Aorta (tissue), 5 donors: ENCODE measurements around the gene TMOD1. TPM values are rescaled to one million over a fixed set of nuclear protein-coding genes. Genes with fewer than 3 reads are reported as not detected.

Experiments used
- ATAC-seq: fragments of 200-7000 bp; cut with Tn5 transposase; one replicate; pipeline ENCODE4 v1.9.1; 2022; ENCODE audit warnings: moderate library complexity; ENCODE audit not compliant: low FRiP score
- DNase-seq, 2 donors: peaks; one replicate each; pipeline ENCODE4 v3.0.0-alpha.2; 2020
- H3K27ac ChIP-seq, 2 donors: one replicate each; pipeline ENCODE4 v1.5.1; 2013; ENCODE audit warnings: low read length in 2 of 2, mild to moderate bottlenecking in 2 of 2, moderate library complexity in 2 of 2, control low read depth in 1 of 2, inconsistent platforms in 1 of 2, low read depth in 1 of 2
- H3K27me3 ChIP-seq, 2 donors: one replicate each; pipeline ENCODE4 v1.6.1; 2013; ENCODE audit warnings: control low read depth in 1 of 2, low read length in 1 of 2, mild to moderate bottlenecking in 1 of 2, moderate library complexity in 1 of 2; ENCODE audit not compliant: insufficient read depth in 2 of 2, control insufficient read depth in 1 of 2
- H3K36me3 ChIP-seq, 2 donors: one replicate each; pipeline ENCODE4 v1.6.1; 2013; ENCODE audit warnings: control low read depth in 1 of 2, low read length in 1 of 2, mild to moderate bottlenecking in 1 of 2; ENCODE audit not compliant: insufficient read depth in 2 of 2, control insufficient read depth in 1 of 2
- H3K4me1 ChIP-seq, 2 donors: one replicate each; pipeline ENCODE4 v1.6.1; 2013; ENCODE audit warnings: low read length in 2 of 2, control low read depth in 1 of 2, mild to moderate bottlenecking in 1 of 2, moderate library complexity in 1 of 2; ENCODE audit not compliant: insufficient read depth in 2 of 2, control insufficient read depth in 1 of 2
- H3K4me3 ChIP-seq, 2 donors: one replicate each; pipeline ENCODE4 v1.5.1; 2013; ENCODE audit warnings: low read length in 2 of 2, control low read depth in 1 of 2, mild to moderate bottlenecking in 1 of 2
- H3K9me3 ChIP-seq: one replicate; pipeline ENCODE4 v1.6.1; 2013; ENCODE audit warnings: mild to moderate bottlenecking, low read length; ENCODE audit not compliant: control insufficient read depth
- WGBS, 2 donors: extraction: QIAGEN DNeasy Blood & Tissue Kit; methylation state at CpG; one replicate each; pipeline ENCODE4 v1.1.7; 2013; 5-methylcytosine and 5-hydroxymethylcytosine counted together
- intact Hi-C, 2 donors: fragments of 100-400 bp; cut with DNase I; formaldehyde crosslinking; loops; one replicate each; pipeline versions ENCODE4 v1.14.2 to v1.15.0; 2022
- polyA plus RNA-seq, 2 donors: library from polyadenylated mRNA; stranded (reverse); fragments of 200-250 nt; gene quantifications; one replicate each; pipeline ENCODE4 v1.2.3, GENCODE V29; 2013
- total RNA-seq, 2 donors: library from RNA; stranded (reverse); fragmentation: NEBNext Ultra II Directional; extraction: Animal tissue kit (Norgen Biotek cat#: 25700); gene quantifications; one replicate each; pipeline ENCODE4 v1.2.1, GENCODE V29; 2021
- donor health status: healthy with polysubstance abuse.
- donor health status: Bipolar disorder and iron deficiency.
- donor health status: DM: no; HTN: no; CAD: no.
- donor health status: DM: no; HTN: no; CAD: no.
- donor health status: DM: yes; HTN: yes; CAD: no.

TMOD1 gene
- total and polyA plus RNA-seq, 4 donors = 24.5 to 102 (median 41.4) TPM

- Histone ChIP-seq H3K4me3 (no peak overlapping the region), H3K27ac (no peak overlapping the region), H3K36me3 (no peaks in the 10 kb centered on the region), H3K9me3 (no peaks in the 10 kb centered on the region), H3K4me1 (no peaks in the 10 kb centered on the region), H3K27me3 (no peaks in the 10 kb centered on the region)
- intact Hi-C loops = no loop called here
- WGBS, 2 donors = 83 to 85% methylated on average over 13 to 14 of the region's 14 CpGs
- ATAC-seq (no peak), DNase-seq (no peak)
These were observed 16.0 kb downstream of the TMOD1 start for GRCh38 chr9:97517331-97518089.

GRCh38 chr9:97518166-97518908 is 16.9 kb downstream of the TMOD1 start:
- no peak overlapping the region for H3K4me3 ChIP-seq
- H3K27ac ChIP-seq = peak overlapping the region; percentile 5 to 58
- 89 to 91% methylated on average over 9 of the region's 9 CpGs for WGBS, 2 donors
- H3K9me3 ChIP-seq = no peaks in the 10 kb centered on the region
- intact Hi-C loops = no loop called here
- H3K36me3 ChIP-seq = no peaks in the 10 kb centered on the region
- no peak for DNase-seq
- H3K27me3 ChIP-seq = no peaks in the 10 kb centered on the region
- no peak for ATAC-seq
- H3K4me1 ChIP-seq = no peaks in the 10 kb centered on the region

GRCh38 chr9:97518909-97519307 is 17.4 kb downstream of the TMOD1 start:
- intact Hi-C loops = no loop called here
- ATAC-seq (peak; percentile 86), DNase-seq (peak; percentile 74 to 85)
- H3K4me3 ChIP-seq = no peak overlapping the region
- H3K36me3 ChIP-seq = no peaks in the 10 kb centered on the region
- H3K9me3 ChIP-seq = no peaks in the 10 kb centered on the region
- no peaks in the 10 kb centered on the region for H3K4me1 ChIP-seq
- WGBS, 2 donors = 23 to 27% methylated on average over 6 of the region's 6 CpGs
- no peaks in the 10 kb centered on the region for H3K27me3 ChIP-seq
- peak overlapping the region; percentile 52 to 58 for H3K27ac ChIP-seq

- ATAC-seq (peak; percentile 3), DNase-seq (no peak)
- Histone ChIP-seq H3K4me1 (no peaks in the 10 kb centered on the region), H3K27me3 (no peaks in the 10 kb centered on the region), H3K4me3 (no peak overlapping the region), H3K27ac (peak overlapping the region in 1 of 2 donors; percentile 52), H3K9me3 (no peaks in the 10 kb centered on the region), H3K36me3 (peaks cover 0 to 1% of the 10 kb centered on the region in 2 donors)
- WGBS, 2 donors = 85 to 96% methylated on average over 11 of the region's 11 CpGs
- intact Hi-C loops = no loop called here
These were observed 18.0 kb downstream of the TMOD1 start for GRCh38 chr9:97519441-97519970.

- Histone ChIP-seq H3K4me1 (no peaks in the 10 kb centered on the region), H3K27ac (no peak overlapping the region), H3K36me3 (peaks cover 0 to 3% of the 10 kb centered on the region in 2 donors), H3K9me3 (no peaks in the 10 kb centered on the region), H3K4me3 (no peak overlapping the region), H3K27me3 (no peaks in the 10 kb centered on the region)
- 86 to 91% methylated on average over 10 of the region's 10 CpGs for WGBS, 2 donors
- DNase-seq (no peak), ATAC-seq (no peak)
- intact Hi-C loops = no loop called here
These were observed 20.3 kb downstream of the TMOD1 start for GRCh38 chr9:97521576-97522333.

- Histone ChIP-seq H3K27ac (no peak overlapping the region), H3K27me3 (no peaks in the 10 kb centered on the region), H3K9me3 (no peaks in the 10 kb centered on the region), H3K4me1 (no peaks in the 10 kb centered on the region), H3K4me3 (no peak overlapping the region), H3K36me3 (peaks cover 0 to 3% of the 10 kb centered on the region in 2 donors)
- intact Hi-C loops = no loop called here
- WGBS, 2 donors = 56% methylated on average over 4 of the region's 4 CpGs
- DNase-seq (no peak), ATAC-seq (no peak)
These were observed 23.0 kb downstream of the TMOD1 start for GRCh38 chr9:97524424-97524823.

- Histone ChIP-seq H3K9me3 (no peaks in the 10 kb centered on the region), H3K4me1 (no peaks in the 10 kb centered on the region), H3K36me3 (peaks cover 0 to 3% of the 10 kb centered on the region in 2 donors), H3K27me3 (no peaks in the 10 kb centered on the region), H3K27ac (no peak overlapping the region), H3K4me3 (no peak overlapping the region)
- no peak for DNase-seq
- 80 to 89% methylated on average over 2 of the region's 2 CpGs for WGBS, 2 donors
- ATAC-seq = no peak
- intact Hi-C loops = no loop called here
These were observed 24.0 kb downstream of the TMOD1 start for GRCh38 chr9:97525451-97525850.

GRCh38 chr9:97526895-97527575 is 25.6 kb downstream of the TMOD1 start:
- intact Hi-C loops = no loop called here
- ATAC-seq (no peak), DNase-seq (no peak)
- 93 to 94% methylated on average over 7 of the region's 7 CpGs for WGBS, 2 donors
- no peak overlapping the region for H3K4me3 ChIP-seq
- no peaks in the 10 kb centered on the region for H3K9me3 ChIP-seq
- peaks cover 0 to 3% of the 10 kb centered on the region in 2 donors for H3K36me3 ChIP-seq
- H3K27me3 ChIP-seq = no peaks in the 10 kb centered on the region
- no peak overlapping the region for H3K27ac ChIP-seq
- H3K4me1 ChIP-seq = no peaks in the 10 kb centered on the region
